ENCODE results near the gene UBASH3B.

DNA sequence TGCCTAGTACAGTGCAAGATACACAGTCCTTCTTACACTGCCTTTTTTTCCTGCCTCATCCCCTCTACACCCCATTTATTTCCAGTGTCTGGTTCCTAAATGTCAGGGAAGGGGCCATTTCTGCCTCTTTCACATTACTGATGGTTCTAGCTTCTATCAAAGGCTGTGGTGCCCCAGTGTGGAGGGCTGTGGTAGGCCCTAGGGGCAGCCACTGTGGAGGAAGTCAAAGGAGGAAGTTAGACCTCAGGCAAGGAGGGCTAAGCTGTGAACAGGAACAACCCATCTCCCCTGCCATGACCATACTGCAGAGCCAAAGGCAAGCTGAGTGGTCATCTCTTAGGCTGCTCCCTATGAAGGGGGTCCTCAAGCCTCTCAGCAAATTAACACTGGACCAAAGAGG is 100.9 kb downstream of the UBASH3B start:
- no peak for TF ChIP-seq POLR2A (IDR thresholded peaks at IDR 0.05)
- TF ChIP-seq, protein P1, sequence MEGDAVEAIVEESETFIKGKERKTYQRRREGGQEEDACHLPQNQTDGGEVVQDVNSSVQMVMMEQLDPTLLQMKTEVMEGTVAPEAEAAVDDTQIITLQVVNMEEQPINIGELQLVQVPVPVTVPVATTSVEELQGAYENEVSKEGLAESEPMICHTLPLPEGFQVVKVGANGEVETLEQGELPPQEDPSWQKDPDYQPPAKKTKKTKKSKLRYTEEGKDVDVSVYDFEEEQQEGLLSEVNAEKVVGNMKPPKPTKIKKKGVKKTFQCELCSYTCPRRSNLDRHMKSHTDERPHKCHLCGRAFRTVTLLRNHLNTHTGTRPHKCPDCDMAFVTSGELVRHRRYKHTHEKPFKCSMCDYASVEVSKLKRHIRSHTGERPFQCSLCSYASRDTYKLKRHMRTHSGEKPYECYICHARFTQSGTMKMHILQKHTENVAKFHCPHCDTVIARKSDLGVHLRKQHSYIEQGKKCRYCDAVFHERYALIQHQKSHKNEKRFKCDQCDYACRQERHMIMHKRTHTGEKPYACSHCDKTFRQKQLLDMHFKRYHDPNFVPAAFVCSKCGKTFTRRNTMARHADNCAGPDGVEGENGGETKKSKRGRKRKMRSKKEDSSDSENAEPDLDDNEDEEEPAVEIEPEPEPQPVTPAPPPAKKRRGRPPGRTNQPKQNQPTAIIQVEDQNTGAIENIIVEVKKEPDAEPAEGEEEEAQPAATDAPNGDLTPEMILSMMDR (IDR thresholded peaks at IDR 0.05) = peak in 1 of 6 experiments; percentile 24
